IMR-90 (cell line): ENCODE results near the gene OR51I2. TPM values are rescaled to one million over a fixed set of nuclear protein-coding genes. Genes with fewer than 3 reads are reported as not detected.

Source experiments
- ATAC-seq: fragments of 200-7000 bp; cut with Tn5 transposase; 2 replicates; pipeline ENCODE4 v1.9.1; 2020; ENCODE audit warnings: low read depth, mild to moderate bottlenecking, moderate library complexity
- BruUV-seq: library from RNA; stranded (reverse); fragments of 400-500 nt; replicated peaks from 2 replicates; lab custom pipeline; 2021; lab: Mats Ljungman, UMichigan
- CTCF ChIA-PET: fragments of 300-600 bp; formaldehyde crosslinking; extraction: SDS; loops from one replicate; lab custom pipeline; 2021; ENCODE audit warnings: antibody characterized with exemption; lab: Yijun Ruan, JAX
- POLR2A ChIA-PET: fragments of 300-600 bp; sonication (Branson Sonifier 250); formaldehyde crosslinking; loops from one replicate; lab custom pipeline; 2022; ENCODE audit warnings: antibody characterized with exemption; ENCODE audit not compliant: unreplicated experiment; lab: Charles Lee
- DNase-seq: peaks from one replicate; pipeline ENCODE4 v3.0.0; 2013
- H2AFZ ChIP-seq: replicated peaks from 2 replicates; pipeline ENCODE3; 2013; ENCODE audit warnings: low read length, mild to moderate bottlenecking; ENCODE audit not compliant: poor library complexity
- H2AK5ac ChIP-seq: 2 replicates; pipeline ENCODE4 v1.6.1; 2013; ENCODE audit warnings: low read depth, low read length, inconsistent platforms
- H2AK9ac ChIP-seq: replicated peaks from 2 replicates; pipeline ENCODE3; 2013; ENCODE audit warnings: mild to moderate bottlenecking, low read depth, low read length, moderate library complexity; ENCODE audit not compliant: poor library complexity
- H2BK120ac ChIP-seq: 2 replicates; pipeline ENCODE4 v1.6.1; 2013; ENCODE audit warnings: low read depth, low read length, inconsistent platforms
- H2BK15ac ChIP-seq: 3 replicates; pipeline ENCODE4 v1.6.1; 2013; ENCODE audit warnings: low read depth, low read length, inconsistent platforms
- H2BK20ac ChIP-seq: 2 replicates; pipeline ENCODE4 v1.6.1; 2013; ENCODE audit warnings: low read depth, mild to moderate bottlenecking, inconsistent platforms, low read length, moderate library complexity
- H2BK5ac ChIP-seq: 2 replicates; pipeline ENCODE4 v1.6.1; 2013; ENCODE audit warnings: mild to moderate bottlenecking, low read depth, low read length, inconsistent platforms; ENCODE audit not compliant: poor library complexity, severe bottlenecking
- H3K14ac ChIP-seq: replicated peaks from 2 replicates; pipeline ENCODE4 v1.6.1; 2013; ENCODE audit warnings: low read depth, low read length, inconsistent platforms
- H3K18ac ChIP-seq: 2 replicates; pipeline ENCODE4 v1.6.1; 2013; ENCODE audit warnings: low read depth, low read length, control low read depth
- H3K23ac ChIP-seq: 2 replicates; pipeline ENCODE4 v1.6.1; 2013; ENCODE audit warnings: low read depth, low read length, inconsistent platforms
- H3K27ac ChIP-seq: 2 replicates; pipeline ENCODE4 v1.5.1; 2013; ENCODE audit warnings: mild to moderate bottlenecking, control low read depth, low read length; ENCODE audit not compliant: insufficient read depth
- H3K27me3 ChIP-seq: 2 replicates; pipeline ENCODE4 v1.6.1; 2013; ENCODE audit warnings: low read length; ENCODE audit not compliant: control insufficient read depth, insufficient read depth
- H3K36me3 ChIP-seq: 2 replicates; pipeline ENCODE4 v1.6.1; 2013; ENCODE audit warnings: low read length, mixed read lengths; ENCODE audit not compliant: control insufficient read depth, insufficient read depth
- H3K4ac ChIP-seq: 2 replicates; pipeline ENCODE4 v1.6.1; 2013; ENCODE audit warnings: low read depth, low read length, inconsistent platforms
- H3K4me1 ChIP-seq: 2 replicates; pipeline ENCODE4 v1.6.1; 2013; ENCODE audit warnings: low read length, mixed read lengths; ENCODE audit not compliant: control insufficient read depth, insufficient read depth
- H3K4me2 ChIP-seq: 2 replicates; pipeline ENCODE4 v1.6.1; 2013; ENCODE audit warnings: low read depth, mild to moderate bottlenecking, control low read depth, low read length, moderate library complexity
- H3K4me3 ChIP-seq: 2 replicates; pipeline ENCODE4 v1.5.1; 2013; ENCODE audit warnings: low read depth, mild to moderate bottlenecking, control low read depth, low read length, moderate library complexity; ENCODE audit not compliant: insufficient read depth
- H3K56ac ChIP-seq: 2 replicates; pipeline ENCODE4 v1.6.1; 2013; ENCODE audit warnings: low read length, inconsistent platforms; ENCODE audit not compliant: insufficient read depth; ENCODE audit errors: extremely low read depth
- H3K79me1 ChIP-seq, 2 experiments: 2 replicates each; pipeline ENCODE4 v1.6.1; 2013; ENCODE audit warnings: low read length in 2 of 2, inconsistent platforms in 1 of 2, low read depth in 1 of 2
- H3K9ac ChIP-seq: 2 replicates; pipeline ENCODE4 v1.6.1; 2013; ENCODE audit warnings: low read depth, low read length, control low read depth
- H3K9me1 ChIP-seq: 2 replicates; pipeline ENCODE4 v1.6.1; 2013; ENCODE audit warnings: low read length, inconsistent platforms; ENCODE audit not compliant: insufficient read depth
- H3K9me3 ChIP-seq: 2 replicates; pipeline ENCODE4 v1.6.1; 2013; ENCODE audit warnings: low read length; ENCODE audit not compliant: control insufficient read depth, insufficient read depth
- H4K20me1 ChIP-seq: 2 replicates; pipeline ENCODE4 v1.6.1; 2013; ENCODE audit warnings: low read length, inconsistent platforms; ENCODE audit not compliant: insufficient read depth
- H4K5ac ChIP-seq: 2 replicates; pipeline ENCODE4 v1.6.1; 2013; ENCODE audit warnings: mild to moderate bottlenecking, low read depth, low read length, control low read depth
- H4K8ac ChIP-seq, 2 experiments: 2 replicates each; pipeline ENCODE4 v1.6.1; 2013; ENCODE audit warnings: low read depth in 2 of 2, low read length in 2 of 2, control low read depth in 1 of 2, inconsistent platforms in 1 of 2
- H4K91ac ChIP-seq: 2 replicates; pipeline ENCODE4 v1.6.1; 2013; ENCODE audit warnings: low read depth, low read length, inconsistent platforms; ENCODE audit not compliant: insufficient read depth
- CEBPB ChIP-seq: IDR thresholded peaks from 2 replicates; pipeline ENCODE4 v1.6.1; 2012; ENCODE audit warnings: low read depth, low read length, improper control_type of control experiment
- FOS ChIP-seq: fragments of 150-350 bp; IDR thresholded peaks from 2 replicates; pipeline ENCODE4 v1.6.1; 2016; ENCODE audit warnings: low read depth, low read length
- MAFK ChIP-seq: IDR thresholded peaks from 2 replicates; pipeline ENCODE4 v1.6.1; 2012; ENCODE audit warnings: low read depth, low read length, improper control_type of control experiment
- dilution Hi-C: fragments of 300-500 bp; cut with HindIII; formaldehyde crosslinking; loops from one replicate; pipeline ENCODE4 v1.14.3; 2018; ENCODE audit warnings: low sequenced_read_pairs; ENCODE audit not compliant: unreplicated experiment
- in situ Hi-C: fragments of 300-500 bp; cut with MboI; formaldehyde crosslinking; loops from 3 replicates; pipeline ENCODE4 v1.14.3; 2019; ENCODE audit warnings: low sequenced_read_pairs, inconsistent platforms, mixed read lengths
- intact Hi-C: fragments of 100-400 bp; cut with micrococcal nuclease; formaldehyde crosslinking; loops from 2 replicates; pipeline ENCODE4 v1.10.0; 2022
- polyA plus RNA-seq, 3 experiments: library from polyadenylated mRNA; depleted of rRNA; stranded (reverse); fragments of >200 nt; gene quantifications; 2 replicates each; pipeline ENCODE4 v1.2.3, GENCODE V29; 2012; ENCODE audit warnings: low replicate concordance in 1 of 3
- total RNA-seq: library from RNA; depleted of rRNA; stranded (reverse); fragments of >200 nt; gene quantifications from 2 replicates; pipeline ENCODE4 v1.2.3, GENCODE V29; 2012

Gene OR51I2
- total and polyA plus RNA-seq, 2 of the 4 experiments (the other 2 are of a cell fraction) = not detected

- no peak overlapping the region for H3K4ac ChIP-seq
- BruUV-seq = no TSS peak
- dilution Hi-C loops = no loop called here
These were observed 24.8 kb downstream of the OR51I2 start for GRCh38 chr11:5473921-5474320.

More at GRCh38 chr11:5473921-5474320, 24.8 kb downstream of the OR51I2 start:
- Histone ChIP-seq H3K4me1 (no peaks in the 10 kb centered on the region), H3K56ac (no peak overlapping the region), H3K23ac (no peak overlapping the region), H3K9ac (no peak overlapping the region), H3K36me3 (no peaks in the 10 kb centered on the region), H4K8ac (no peak overlapping the region), H3K4me2 (no peak overlapping the region), H3K4me3 (no peak overlapping the region), H3K27me3 (peaks cover 4% of the 10 kb centered on the region), H3K79me1 (no peaks in the 10 kb centered on the region), H2BK120ac (no peak overlapping the region), H3K27ac (no peak overlapping the region), H3K9me1 (no peaks in the 10 kb centered on the region), H2BK20ac (no peak overlapping the region), H3K9me3 (no peaks in the 10 kb centered on the region), H3K14ac (no peak overlapping the region), H4K20me1 (no peaks in the 10 kb centered on the region), H3K18ac (no peak overlapping the region), H2AFZ (no peak overlapping the region), H2AK9ac (no peak overlapping the region), H2AK5ac (no peak overlapping the region), H2BK15ac (no peak overlapping the region), H4K5ac (no peak overlapping the region), H4K91ac (no peak overlapping the region), H2BK5ac (no peak overlapping the region)
- ATAC-seq (no peak), DNase-seq (no peak)
- ChIA-PET CTCF (no interaction called here), POLR2A (no interaction called here)
- in situ Hi-C loops = no loop called here
- intact Hi-C loops = loop anchor here (10.0 kb wide), 2 partner anchors 421 to 849 kb away; partner anchors contain the start of gene OR52E5
- TF ChIP-seq MAFK = 0 out of 2 replicates have a peak, but pooled peaks have one; percentile 11
- no peak for TF ChIP-seq CEBPB
- TF ChIP-seq FOS = no peak
